Effector memory CD4-positive, alpha-beta T cell (primary cell): ENCODE measurements around the gene MGAT5.

Experiments used
- DNase-seq, 3 donors: peaks; one replicate each; pipeline ENCODE4 v3.0.0-alpha.2; 2020
- H3K27ac ChIP-seq: 2 replicates; pipeline ENCODE4 v1.7.0; 2013; ENCODE audit warnings: mild to moderate bottlenecking, low read length, moderate library complexity; ENCODE audit not compliant: insufficient read depth, poor library complexity, severe bottlenecking
- H3K27me3 ChIP-seq: replicated peaks from 2 replicates; pipeline ENCODE4 v1.7.0; 2013; ENCODE audit warnings: mild to moderate bottlenecking, low read length; ENCODE audit not compliant: insufficient read depth, control insufficient read depth, poor library complexity, severe bottlenecking
- H3K36me3 ChIP-seq: 2 replicates; pipeline ENCODE4 v1.7.0; 2013; ENCODE audit warnings: mild to moderate bottlenecking, low read length, moderate library complexity; ENCODE audit not compliant: control insufficient read depth, insufficient read depth
- H3K4me1 ChIP-seq: 2 replicates; pipeline ENCODE4 v1.7.0; 2013; ENCODE audit warnings: low read length, mild to moderate bottlenecking; ENCODE audit not compliant: control insufficient read depth, insufficient read depth, poor library complexity, severe bottlenecking
- H3K4me3 ChIP-seq: 2 replicates; pipeline ENCODE4 v1.7.0; 2013; ENCODE audit warnings: low read length, low read depth, mild to moderate bottlenecking; ENCODE audit not compliant: insufficient read depth, poor library complexity, severe bottlenecking
- H3K9me3 ChIP-seq: 2 replicates; pipeline ENCODE4 v1.7.0; 2013; ENCODE audit warnings: mild to moderate bottlenecking, low read length, moderate library complexity; ENCODE audit not compliant: control insufficient read depth

MGAT5 gene

GRCh38 chr2:134308474-134309385 is 54.9 kb downstream of the MGAT5 start:
- no peak overlapping the region for H3K4me3 ChIP-seq
- H3K36me3 ChIP-seq = peaks cover 2% of the 10 kb centered on the region
- no peak overlapping the region for H3K27ac ChIP-seq
- H3K4me1 ChIP-seq = peaks cover 20% of the 10 kb centered on the region
- DNase-seq = no peak
- no peaks in the 10 kb centered on the region for H3K27me3 ChIP-seq
- no peaks in the 10 kb centered on the region for H3K9me3 ChIP-seq

GRCh38 chr2:134310107-134311079 is 56.5 kb downstream of the MGAT5 start:
- no peak for DNase-seq
- H3K9me3 ChIP-seq = no peaks in the 10 kb centered on the region
- peaks cover 2% of the 10 kb centered on the region for H3K36me3 ChIP-seq
- no peak overlapping the region for H3K27ac ChIP-seq
- H3K27me3 ChIP-seq = no peaks in the 10 kb centered on the region
- peaks cover 14% of the 10 kb centered on the region for H3K4me1 ChIP-seq
- no peak overlapping the region for H3K4me3 ChIP-seq

- Histone ChIP-seq H3K27ac (no peak overlapping the region), H3K36me3 (peaks cover 2% of the 10 kb centered on the region), H3K27me3 (no peaks in the 10 kb centered on the region), H3K4me1 (peaks cover 5% of the 10 kb centered on the region), H3K9me3 (no peaks in the 10 kb centered on the region), H3K4me3 (no peak overlapping the region)
- DNase-seq = no peak
Observed at GRCh38 chr2:134312482-134312881, 58.6 kb downstream of the MGAT5 start.

- H3K36me3 ChIP-seq = peaks cover 14% of the 10 kb centered on the region
- DNase-seq = no peak
- H3K27me3 ChIP-seq = no peaks in the 10 kb centered on the region
- H3K4me1 ChIP-seq = peaks cover 5% of the 10 kb centered on the region
- H3K27ac ChIP-seq = no peak overlapping the region
- no peak overlapping the region for H3K4me3 ChIP-seq
- H3K9me3 ChIP-seq = no peaks in the 10 kb centered on the region
Observed at GRCh38 chr2:134314202-134314601, 60.3 kb downstream of the MGAT5 start.

GRCh38 chr2:134314681-134315368 is 61.0 kb downstream of the MGAT5 start:
- H3K27me3 ChIP-seq = no peaks in the 10 kb centered on the region
- DNase-seq = no peak
- no peak overlapping the region for H3K27ac ChIP-seq
- no peaks in the 10 kb centered on the region for H3K9me3 ChIP-seq
- H3K36me3 ChIP-seq = peaks cover 14% of the 10 kb centered on the region
- H3K4me3 ChIP-seq = no peak overlapping the region
- peaks cover 10% of the 10 kb centered on the region for H3K4me1 ChIP-seq

GRCh38 chr2:134315471-134315870 is 61.6 kb downstream of the MGAT5 start:
- DNase-seq = no peak
- Histone ChIP-seq H3K27ac (no peak overlapping the region), H3K27me3 (no peaks in the 10 kb centered on the region), H3K4me3 (no peak overlapping the region), H3K9me3 (no peaks in the 10 kb centered on the region), H3K36me3 (peaks cover 11% of the 10 kb centered on the region), H3K4me1 (peaks cover 17% of the 10 kb centered on the region)

GRCh38 chr2:134319596-134320254 is 65.9 kb downstream of the MGAT5 start:
- Histone ChIP-seq H3K27me3 (no peaks in the 10 kb centered on the region), H3K27ac (no peak overlapping the region), H3K9me3 (no peaks in the 10 kb centered on the region), H3K36me3 (peaks cover 11% of the 10 kb centered on the region), H3K4me1 (peaks cover 41% of the 10 kb centered on the region), H3K4me3 (no peak overlapping the region)
- DNase-seq = no peak

- H3K4me3 ChIP-seq = no peak overlapping the region
- H3K36me3 ChIP-seq = peaks cover 11% of the 10 kb centered on the region
- DNase-seq = peak in 2 of 3 donors; percentile 10 to 20
- H3K27me3 ChIP-seq = no peaks in the 10 kb centered on the region
- peak overlapping the region; percentile 34 for H3K27ac ChIP-seq
- H3K4me1 ChIP-seq = peaks cover 48% of the 10 kb centered on the region
- H3K9me3 ChIP-seq = no peaks in the 10 kb centered on the region
Observed at GRCh38 chr2:134320930-134321329, 67.1 kb downstream of the MGAT5 start.

GRCh38 chr2:134323777-134324176 is 69.9 kb downstream of the MGAT5 start:
- Histone ChIP-seq H3K27ac (no peak overlapping the region), H3K36me3 (peaks cover 2% of the 10 kb centered on the region), H3K27me3 (no peaks in the 10 kb centered on the region), H3K4me1 (peaks cover 48% of the 10 kb centered on the region), H3K4me3 (no peak overlapping the region), H3K9me3 (no peaks in the 10 kb centered on the region)
- DNase-seq = no peak
